Measurements from ENCODE around the gene GLTP.
A peak's percentile ranks its signal among the peaks of the same experiment; 100 is the strongest.
"Not testable (repeated sequence)": the region's sequence is repeated elsewhere in the genome, so short reads cannot be mapped to it uniquely, and the experiment has no call there.

Gene GLTP

DNA sequence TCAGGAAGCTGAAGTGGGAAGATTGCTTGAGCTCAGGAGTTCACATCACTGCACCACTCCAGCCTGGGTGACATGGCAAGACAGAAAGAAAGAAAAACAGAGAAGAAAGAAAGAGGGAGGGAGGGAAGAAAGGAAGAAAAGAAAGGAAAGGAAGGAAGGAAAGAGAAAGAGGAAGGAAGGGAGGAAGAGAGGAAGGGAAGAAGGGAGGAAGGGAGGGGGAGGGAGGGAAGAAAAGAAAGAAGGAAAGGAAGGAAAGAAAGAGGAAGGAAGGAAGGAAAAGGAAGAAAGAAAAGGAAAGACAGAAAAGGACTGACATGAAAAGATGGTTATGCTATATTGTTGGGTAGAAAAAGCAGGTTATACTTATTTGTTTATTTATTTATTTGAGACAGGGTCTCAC lies 3.9 kb downstream of the GLTP start:
- no peak for DNase-seq

DNA sequence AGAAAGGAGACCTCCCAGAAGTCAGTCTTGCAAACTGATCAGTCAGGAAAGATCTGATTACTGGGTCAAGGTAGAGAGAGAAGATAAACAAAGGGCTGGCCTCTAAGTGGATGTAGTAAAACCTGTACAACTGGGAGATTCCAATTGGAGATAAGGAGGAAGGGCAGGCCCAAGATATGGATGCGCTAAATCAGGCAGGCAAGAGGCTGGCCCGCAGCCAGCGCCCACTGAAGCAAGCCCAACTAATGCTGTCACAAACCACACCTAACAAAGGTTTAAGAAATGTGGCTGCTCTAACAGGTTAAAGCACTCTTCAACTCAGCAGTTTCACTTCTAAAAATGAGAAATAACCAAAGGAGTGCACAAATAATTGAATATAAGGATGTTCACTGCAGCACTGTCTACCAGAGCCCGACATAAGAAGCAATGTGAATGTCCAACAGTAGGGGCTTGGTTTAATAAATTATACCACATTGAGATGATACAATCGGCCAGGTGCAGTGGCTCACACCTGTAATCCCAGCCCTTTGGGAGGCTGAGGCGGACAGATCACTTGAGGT lies 4.7 kb downstream of the GLTP start:
- DNase-seq, result no peak

DNA sequence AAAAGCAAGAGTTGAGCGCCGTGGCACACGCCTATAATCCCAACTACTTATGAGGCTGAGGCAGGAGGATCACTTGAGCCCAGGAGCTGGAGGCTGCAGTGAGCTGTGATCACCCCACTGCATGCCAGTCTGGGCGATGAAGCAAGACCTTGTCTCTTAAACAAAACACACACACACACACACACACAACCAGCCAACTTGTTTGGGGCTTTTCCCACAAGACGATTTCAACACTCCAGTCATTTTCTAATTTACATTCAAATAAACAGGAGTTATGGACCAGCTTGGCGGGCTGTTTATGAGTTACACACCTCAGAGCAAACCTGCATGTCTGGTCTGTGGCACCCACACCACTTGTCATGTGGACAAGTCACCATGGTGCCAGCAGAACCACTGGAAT lies 6.7 kb downstream of the GLTP start:
- no peak for DNase-seq

DNA sequence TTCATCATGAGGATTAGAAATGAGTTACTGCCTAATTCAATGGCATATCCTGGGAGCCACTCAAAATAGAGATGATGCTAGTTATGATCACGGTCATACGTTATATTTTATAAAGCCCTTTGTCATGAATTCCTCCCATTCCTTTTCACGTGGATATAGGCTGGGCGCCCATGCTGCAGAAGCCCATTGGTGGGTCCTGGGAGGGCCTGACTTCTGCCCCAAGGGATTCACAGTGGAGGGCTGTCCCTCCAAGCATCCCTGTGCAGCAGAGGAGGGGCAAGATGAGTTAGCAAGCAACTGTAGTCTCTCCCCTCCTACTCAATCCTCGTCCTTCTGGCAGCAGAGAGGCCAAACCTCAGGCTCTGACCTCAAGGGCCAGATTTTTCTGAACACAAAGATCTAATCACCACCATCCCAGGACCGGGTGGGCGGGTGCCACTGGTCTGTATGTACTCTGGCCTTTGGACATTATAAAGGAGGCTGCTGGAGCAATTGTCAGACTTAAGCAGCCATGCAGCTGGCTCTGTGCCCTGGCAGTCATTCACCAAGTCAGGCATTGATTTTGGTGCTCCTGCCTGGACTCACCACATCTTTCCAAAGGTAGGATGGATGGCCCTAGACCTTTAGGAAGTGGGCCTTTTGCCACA lies 8.6 kb downstream of the GLTP start:
- no peak for DNase-seq

DNA sequence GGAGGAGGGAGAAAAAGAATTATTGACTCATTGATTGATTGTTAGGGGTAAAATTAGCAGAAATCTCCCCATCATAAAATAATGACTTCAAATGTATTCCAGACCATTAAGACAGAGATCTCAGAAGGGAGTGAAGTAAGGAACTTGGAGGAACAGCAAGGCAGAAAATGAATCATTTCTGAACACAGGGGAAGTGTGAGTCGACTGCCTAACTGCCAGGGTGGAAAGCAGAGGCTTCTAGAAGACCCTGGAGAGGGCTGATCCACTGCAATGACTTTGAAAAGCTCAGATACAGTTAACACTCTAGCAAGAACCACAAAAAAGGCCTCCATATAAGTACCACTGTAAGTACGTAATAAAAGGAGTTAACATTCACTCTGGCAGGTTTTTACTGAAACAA lies 9.7 kb downstream of the GLTP start:
- no peak for DNase-seq

DNA sequence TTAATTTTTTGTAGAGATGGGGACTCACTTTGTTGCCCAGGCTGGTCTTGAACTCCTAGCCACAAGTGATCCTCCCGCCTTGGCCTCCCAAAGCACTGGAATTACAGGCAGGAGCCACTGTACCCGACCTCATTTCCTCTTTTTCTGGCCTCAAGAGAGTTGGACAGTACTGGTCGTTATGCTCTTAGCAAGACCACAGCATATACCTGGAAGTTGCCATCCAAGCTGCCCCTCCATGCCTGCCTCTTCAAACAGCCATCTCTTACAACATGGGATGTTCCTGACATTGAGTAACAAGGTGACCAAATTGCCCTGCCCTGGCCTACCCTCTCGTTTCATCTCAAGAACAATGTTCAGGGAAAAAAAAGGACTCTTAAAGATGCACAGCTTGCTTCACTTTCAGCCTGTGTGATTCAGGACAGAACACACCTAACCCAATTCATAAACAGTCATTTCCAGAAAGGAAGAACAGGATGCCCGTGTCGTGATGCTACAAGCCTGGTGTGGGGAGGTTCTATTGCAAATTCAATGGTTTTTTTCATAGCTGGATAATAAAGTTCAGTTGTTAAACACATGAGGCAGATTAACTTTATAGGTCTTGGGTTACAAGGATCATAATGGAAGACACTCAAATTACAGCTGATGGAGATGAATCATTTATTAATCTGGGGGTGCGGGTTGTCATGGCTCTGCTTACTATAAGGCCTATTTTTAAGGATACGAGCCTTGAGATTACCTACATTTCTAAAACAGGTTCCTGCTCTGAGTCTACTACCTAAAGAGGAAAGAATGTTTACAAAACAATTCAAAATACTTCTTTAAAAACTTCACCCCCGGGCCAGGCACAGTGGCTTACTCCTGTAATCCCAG lies 11.9 kb downstream of the GLTP start:
- DNase-seq, result no peak

DNA sequence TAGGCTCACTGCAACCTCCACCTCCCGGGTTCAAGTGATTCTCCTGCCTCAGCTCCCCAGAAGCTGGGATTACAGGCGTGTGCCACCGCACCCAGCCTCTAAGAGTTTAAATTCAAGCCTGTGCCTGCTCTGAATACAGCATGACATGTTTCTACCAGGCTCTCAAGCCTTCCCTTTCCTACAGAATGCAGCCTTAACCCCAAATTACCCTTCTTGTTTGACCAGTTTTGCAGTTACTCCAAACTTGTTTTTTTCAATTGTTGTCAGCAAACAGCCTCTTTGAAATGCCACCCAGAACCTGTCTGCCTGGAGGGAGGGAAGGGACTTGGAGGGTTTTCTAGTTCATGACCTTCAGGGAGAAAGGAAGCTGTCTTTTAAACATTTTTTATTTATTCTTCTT lies 15.4 kb downstream of the GLTP start:
- DNase-seq, result no peak

DNA sequence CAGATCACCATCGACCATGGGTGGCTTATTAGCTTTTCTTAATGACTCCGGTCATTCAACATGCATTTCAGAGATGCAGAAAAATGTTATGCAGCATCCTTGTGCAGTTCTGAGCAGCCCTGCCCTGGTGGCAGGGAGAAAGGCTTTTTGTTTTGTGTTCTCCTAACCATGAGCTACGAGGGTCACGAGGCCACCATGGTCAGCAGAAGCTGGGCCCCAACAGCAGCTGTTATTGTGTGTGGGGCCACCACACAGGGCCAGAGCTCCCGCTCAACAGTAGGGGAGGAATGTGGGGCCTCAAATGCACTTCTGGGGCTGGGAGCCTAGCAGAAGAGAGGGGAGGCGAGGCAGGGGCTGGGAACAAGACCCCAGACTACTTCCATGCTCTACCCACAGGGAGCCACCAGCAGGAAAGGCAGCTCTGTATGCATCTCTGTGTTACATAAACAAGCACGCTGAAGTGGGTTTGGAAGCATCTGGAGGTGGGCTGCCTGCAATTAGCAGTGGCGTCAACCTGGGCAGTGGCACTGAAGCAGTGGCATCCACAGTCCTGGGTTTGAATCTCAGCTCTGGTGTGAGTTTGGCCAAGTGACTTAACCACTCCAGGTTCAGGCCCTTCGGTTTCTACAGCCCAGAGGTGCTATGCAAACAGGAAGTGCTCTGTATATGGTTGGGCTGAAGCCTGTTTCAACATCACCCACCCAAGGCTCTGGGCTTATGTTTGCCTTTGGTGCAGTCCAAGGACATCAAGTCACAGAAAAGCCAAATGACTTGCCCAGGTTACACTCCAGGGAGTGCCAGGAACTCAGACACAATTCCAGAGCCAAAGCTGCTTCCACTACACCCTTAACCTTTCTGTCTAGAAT lies 16.3 kb downstream of the GLTP start:
- DNase-seq, result no peak

DNA sequence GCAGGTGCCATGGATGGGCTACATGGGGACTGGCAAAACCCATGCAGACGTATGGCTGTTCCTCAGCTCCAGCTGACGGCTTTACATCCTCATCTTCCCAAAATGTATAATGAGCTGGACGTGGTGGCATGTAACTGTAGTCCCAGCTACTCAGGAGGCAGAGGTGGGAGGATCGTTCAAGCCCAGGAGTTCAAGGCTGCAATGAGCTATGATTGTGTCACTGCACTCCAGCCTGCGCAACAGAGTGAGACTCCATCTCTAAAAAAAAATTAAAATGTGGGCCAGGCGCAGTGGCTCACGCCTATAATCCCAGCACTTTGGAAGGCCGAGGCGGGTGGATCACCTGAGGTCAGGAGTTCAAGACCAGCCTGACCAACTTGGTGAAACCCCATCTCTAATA lies 17.9 kb downstream of the GLTP start:
- not testable (repeated sequence) for DNase-seq

DNA sequence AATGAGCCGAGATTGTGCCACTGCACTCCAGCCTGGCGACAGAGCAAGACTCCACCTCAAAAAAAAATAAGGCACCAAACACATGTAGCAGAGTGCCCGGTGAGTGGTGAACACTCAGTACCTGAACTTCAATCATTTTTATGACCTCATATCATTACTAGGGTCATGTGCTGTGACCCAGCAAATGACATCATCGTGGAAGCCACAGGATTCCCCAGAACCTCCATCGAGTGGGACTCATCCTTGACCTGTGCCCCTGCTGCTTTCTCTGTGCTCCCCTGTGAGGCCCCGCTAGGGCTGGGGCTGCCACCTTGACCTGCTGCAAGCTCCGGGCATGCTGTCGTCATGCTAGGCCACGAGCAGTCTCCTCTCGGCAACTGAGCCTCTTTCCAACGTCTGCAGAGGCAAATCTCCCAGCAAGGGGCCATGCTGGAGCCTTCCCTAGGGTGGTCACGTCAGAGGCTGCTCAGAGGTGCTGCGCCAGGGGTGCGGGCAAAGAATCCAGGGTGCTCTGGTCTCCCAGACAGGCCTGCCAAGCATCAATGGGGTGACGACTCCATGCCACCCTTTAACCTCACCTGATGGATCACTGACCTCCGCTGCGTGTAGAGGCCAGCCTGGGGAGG lies 18.5 kb downstream of the GLTP start:
- no peak for DNase-seq

DNA sequence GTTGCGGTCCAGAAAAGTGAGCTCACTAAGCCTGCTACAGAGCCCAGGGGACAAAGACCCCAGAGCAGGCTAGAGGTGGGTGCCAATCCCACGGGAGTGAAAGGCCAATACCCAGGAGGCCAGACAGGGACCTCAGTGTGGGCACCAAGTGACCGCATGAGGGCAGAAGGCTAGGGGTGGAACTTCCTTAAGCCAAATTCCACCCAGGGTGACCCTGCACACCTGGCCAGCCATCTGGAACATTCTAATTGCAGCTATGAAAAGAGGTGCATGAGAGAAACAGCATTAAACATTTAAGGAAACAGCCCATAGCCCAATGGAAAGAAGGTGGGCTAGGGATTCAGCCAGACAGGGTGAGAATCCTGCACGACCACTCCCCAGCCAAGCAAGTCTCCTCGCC lies 19.4 kb downstream of the GLTP start:
- DNase-seq, result no peak

DNA sequence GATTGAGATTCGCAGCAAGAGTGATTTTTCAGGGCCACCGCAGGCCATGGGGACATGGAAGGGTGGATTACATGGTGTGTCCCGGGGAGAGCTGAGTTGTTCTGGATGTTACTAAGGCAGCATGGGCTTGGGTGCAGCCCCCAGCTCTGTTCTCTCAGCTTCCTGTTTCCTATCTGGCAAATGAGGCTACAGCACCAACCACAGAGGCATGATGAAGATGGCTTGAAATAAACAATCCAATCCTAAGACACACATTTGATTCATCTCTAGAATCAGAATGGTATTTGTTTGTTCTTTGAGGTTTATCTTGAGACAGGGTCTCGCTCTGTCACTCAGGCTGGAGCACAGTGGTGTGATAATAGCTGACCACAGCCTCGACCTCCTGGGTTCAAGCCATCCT lies 21.6 kb downstream of the GLTP start:
- DNase-seq, result no peak

DNA sequence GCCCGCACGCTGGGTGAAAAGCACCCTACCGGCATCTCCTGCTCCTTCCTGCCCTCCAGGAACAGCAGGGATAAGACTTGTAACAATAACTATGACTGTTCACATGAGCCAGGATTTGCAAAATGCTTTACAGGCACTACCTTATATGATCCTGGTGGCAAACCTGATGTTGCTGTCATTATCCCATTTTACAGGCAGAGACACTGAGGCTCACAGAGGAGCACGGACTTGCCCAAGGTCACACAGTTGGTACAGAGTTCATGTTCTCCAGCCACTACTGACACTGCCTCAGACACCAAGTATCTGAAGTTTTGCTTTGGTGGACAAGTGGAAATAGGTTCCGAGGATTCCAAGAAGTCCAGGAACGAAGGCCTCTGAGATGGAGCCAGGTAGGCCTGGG lies 22.6 kb downstream of the GLTP start:
- no peak for DNase-seq

DNA sequence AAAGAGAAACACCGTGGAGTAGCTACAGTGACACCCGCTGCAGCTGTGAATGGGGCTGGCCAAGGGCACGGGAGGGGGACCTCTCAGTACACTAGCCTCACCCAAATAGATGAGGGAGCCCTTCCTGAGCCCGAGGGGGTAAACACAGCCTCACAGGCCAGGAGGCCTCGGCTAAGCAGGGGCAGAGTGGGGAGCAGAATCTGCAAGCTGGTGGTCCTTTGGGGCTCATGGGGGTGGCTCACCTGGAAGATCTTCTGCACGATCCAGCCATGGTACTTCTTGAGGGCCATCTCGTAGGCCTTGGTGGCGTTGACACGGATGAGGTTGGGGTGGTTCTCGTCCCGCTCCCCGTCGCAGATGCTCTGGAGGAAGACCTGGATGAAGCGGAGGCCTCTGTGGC lies 25.0 kb downstream of the GLTP start:
- no peak for DNase-seq

DNA sequence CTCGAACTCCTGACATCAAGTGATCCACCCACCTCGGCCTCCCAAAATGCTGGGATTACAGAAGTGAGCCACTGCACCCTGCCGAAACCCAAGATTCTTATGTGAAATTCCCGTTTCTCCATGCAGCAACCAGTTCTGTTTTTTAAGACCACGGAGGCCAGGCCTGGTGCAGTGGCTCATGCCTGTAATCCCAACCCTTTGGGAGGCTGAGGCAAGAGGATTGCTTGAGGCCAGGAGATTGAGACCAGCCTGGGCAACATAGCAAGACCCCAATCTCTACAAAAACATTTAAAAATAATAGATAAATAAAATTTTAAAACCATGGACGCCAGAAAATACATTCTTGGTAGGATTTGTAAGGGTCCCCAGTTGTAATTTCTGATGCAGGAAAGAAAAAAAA lies 29.8 kb downstream of the GLTP start:
- not testable (repeated sequence) for DNase-seq

DNA sequence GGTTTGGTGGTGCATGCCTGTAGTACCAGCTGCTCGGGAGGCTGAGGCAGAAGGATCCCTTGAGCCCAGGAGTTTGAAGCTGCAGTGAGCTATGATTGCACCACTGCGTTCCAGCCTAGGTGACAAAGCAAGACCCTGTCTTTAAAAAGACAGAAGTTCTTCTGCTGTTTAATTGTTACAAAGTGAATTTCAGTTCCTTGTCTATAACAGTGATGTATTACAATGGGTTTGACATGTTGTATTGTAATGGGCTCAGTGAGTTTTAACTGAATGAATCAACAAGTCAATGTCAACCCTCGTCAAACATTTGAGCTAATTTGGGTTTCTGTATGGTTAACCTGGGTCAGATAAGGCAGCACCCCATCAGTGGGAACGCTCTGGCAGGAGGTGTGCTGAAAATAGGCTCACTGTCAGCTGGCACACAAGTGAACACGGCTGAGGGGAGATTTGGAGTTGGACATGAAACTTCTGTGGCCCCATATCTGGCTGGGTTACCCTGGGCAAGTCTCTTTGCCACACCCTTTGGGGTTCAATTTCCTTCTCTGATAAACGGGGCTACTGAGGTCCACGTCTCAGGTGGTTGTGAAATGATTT lies 33.1 kb downstream of the GLTP start:
- no peak for DNase-seq

DNA sequence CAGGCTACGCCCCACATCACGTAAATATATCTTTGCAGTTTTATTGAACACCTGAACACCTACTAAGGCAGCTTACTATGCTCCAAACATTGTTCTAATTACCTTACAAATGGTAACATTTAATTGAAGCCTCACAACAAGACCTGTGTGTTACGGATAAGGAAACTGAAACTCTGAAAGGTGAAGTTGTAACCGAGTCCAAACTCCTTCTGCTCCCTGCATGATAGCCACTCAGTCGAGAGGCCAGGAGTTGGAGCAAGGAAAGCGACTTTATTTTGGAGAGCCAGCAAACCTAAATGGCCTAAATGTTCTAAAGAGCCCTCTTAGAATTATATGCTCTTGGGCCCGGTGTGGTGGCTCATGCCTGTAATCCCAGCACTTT lies 34.5 kb downstream of the GLTP start:
- no peak for DNase-seq

DNA sequence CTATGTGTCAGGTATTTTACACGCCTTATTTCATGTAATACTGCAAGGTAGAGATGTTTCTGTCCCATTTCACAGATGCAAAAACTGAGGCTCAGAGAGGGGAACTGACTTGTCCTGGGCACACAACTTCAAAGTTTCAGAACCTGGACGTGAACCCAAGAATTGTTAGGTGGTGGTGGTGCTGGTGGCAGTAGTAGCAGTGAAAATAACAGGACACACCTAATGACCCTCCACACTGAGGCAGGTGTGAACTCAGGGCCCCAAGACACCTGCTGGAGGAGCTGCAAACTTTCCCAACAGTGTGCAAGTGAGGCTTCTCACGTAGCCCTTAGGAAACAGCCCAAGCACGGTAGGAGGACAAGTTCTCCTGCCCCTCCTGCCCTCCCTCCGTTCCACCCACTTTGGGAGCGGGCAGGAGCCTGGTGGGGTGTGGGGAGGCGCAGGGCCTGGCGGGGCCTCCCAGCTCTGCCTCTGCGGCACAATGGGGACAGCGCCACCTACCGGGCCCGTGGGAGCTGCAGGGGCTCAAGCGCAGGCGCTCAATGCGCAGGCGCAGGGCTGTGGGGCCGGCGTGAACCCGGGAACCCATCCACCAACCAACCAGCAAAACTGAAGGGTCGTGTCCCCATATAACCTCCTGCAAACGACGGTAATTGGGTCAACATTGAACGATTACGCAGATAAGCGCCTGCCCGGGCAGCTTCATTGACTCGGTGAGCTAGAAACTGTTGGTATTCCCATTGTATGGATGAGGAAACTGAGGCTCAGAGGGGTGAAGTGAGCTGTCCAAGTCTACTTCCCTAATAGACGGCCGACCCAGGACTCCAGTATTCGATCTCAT lies 35.1 kb downstream of the GLTP start:
- DNase-seq, result peak; percentile 75 to 91

DNA sequence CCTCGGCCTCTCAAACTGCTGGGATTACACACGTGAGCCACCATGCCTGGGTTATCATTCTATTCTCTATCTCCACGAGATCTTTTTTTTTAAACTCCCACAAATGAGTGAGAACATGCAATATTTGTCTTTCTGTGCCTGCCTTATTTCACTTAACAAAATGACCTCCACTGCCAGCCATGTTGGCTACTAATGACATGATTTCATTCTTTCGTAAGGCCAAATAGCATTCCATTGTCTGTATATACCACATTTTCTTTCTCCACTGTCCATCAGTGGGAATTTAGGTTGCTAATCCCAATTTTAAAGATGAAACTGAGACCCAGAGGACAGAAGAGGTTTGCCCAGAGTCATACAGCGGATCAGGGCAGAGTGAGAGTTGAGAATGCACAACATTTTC lies 36.2 kb downstream of the GLTP start:
- no peak for DNase-seq

DNA sequence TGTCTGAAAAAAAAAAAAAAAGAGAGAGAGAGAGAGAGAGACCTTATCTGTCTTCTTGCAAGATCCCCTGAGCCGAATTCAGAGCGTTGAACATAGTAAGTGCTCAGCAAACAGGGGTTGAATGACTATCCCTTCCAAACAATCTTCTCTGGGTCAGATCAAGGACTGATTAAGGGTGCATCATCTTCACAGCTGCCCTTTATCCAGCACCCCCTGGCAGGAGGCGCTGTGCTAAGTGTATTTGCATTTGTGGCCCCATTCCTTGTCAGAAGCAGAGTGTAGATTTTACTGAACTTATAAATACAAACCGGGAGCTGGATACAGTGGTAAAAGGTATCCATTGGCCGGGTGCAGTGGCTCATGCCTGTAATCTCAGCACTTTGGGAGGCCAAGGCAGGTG lies 38.3 kb downstream of the GLTP start:
- DNase-seq, result no peak

DNA sequence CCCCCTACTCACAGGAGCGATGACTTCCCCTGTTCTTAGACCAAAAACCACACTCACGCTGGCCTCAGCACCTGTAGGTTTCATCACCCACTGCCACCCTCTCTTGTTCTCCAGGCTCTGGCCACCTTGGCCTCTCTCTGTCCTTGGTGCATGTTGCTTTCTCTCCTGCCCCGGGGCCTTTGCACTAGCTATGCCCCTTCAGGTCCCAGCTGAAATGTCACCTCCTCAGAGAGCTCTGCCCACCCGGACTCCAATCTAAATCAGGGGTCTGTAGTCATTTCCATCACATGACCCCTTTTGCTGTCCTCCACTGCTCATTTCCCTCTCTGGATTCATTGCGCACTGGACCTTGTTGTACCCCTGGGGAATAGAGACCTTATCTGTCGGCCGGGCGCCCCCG lies 39.0 kb downstream of the GLTP start:
- DNase-seq, result no peak

Measured in stimulated activated CD4-positive, alpha-beta T cell treated with anti-CD3 and anti-CD28 coated beads, Interleukin-4, amount 100 ng/mL, for 4 hours (primary cell).